ENCODE results near the gene PCDH11Y.
"Not testable (repeated sequence)": the region's sequence is repeated elsewhere in the genome, so short reads cannot be mapped to it uniquely, and the experiment has no call there.

Gene PCDH11Y

GRCh38 chrY:5000057-5000456 is at the start of gene PCDH11Y:
TSS of gene PCDH11Y (plus strand) at chrY:5000296. CDS start at chrY:5057100, 56,804 bp downstream.
- FAIRE-seq; DNase-seq (ENCODE audit: low spot score): not testable (repeated sequence)

- not testable (repeated sequence) for FAIRE-seq; DNase-seq (ENCODE audit: low spot score)
These were observed 32.2 kb upstream of the PCDH11Y start for GRCh38 chrY:4967894-4968293.

- FAIRE-seq; DNase-seq (ENCODE audit: low spot score): not testable (repeated sequence)
These were observed 8.2 kb upstream of the PCDH11Y start for GRCh38 chrY:4991743-4992400.

GRCh38 chrY:4994892-4995291 is 5.2 kb upstream of the PCDH11Y start:
- not testable (repeated sequence) for FAIRE-seq; DNase-seq (ENCODE audit: low spot score)

- not testable (repeated sequence) for DNase-seq (ENCODE audit: low spot score); FAIRE-seq
These were observed 2.5 kb downstream of the PCDH11Y start for GRCh38 chrY:5002476-5003184.

- not testable (repeated sequence) for DNase-seq (ENCODE audit: low spot score); FAIRE-seq
These were observed 39.0 kb downstream of the PCDH11Y start for GRCh38 chrY:5038972-5039523.

- DNase-seq (ENCODE audit: low spot score); FAIRE-seq: not testable (repeated sequence)
These were observed 82.9 kb downstream of the PCDH11Y start for GRCh38 chrY:5083017-5083416.

GRCh38 chrY:5182998-5183397 is 182.9 kb downstream of the PCDH11Y start:
- not testable (repeated sequence) for FAIRE-seq; DNase-seq (ENCODE audit: low spot score)

- not testable (repeated sequence) for DNase-seq (ENCODE audit: low spot score); FAIRE-seq
These were observed 215.0 kb downstream of the PCDH11Y start for GRCh38 chrY:5215116-5215515.

GRCh38 chrY:5324931-5325330 is 324.8 kb downstream of the PCDH11Y start:
- not testable (repeated sequence) for FAIRE-seq

GRCh38 chrY:5342220-5342619 is 342.1 kb downstream of the PCDH11Y start:
- FAIRE-seq; DNase-seq (ENCODE audit: low spot score): not testable (repeated sequence)

More at GRCh38 chrY:5324931-5325330, 324.8 kb downstream of the PCDH11Y start:
- DNase-seq (ENCODE audit: low spot score) = not testable (repeated sequence)

- not testable (repeated sequence) for DNase-seq (ENCODE audit: low spot score); FAIRE-seq
These were observed 543.6 kb downstream of the PCDH11Y start for GRCh38 chrY:5543705-5544104.

- not testable (repeated sequence) for DNase-seq (ENCODE audit: low spot score); FAIRE-seq
These were observed 638.5 kb downstream of the PCDH11Y start for GRCh38 chrY:5638589-5638988.

GRCh38 chrY:5679265-5679664 is 679.2 kb downstream of the PCDH11Y start:
- not testable (repeated sequence) for FAIRE-seq

GRCh38 chrY:5708727-5709126 is 708.6 kb downstream of the PCDH11Y start:
- DNase-seq (ENCODE audit: low spot score); FAIRE-seq: not testable (repeated sequence)

More at GRCh38 chrY:5679265-5679664, 679.2 kb downstream of the PCDH11Y start:
- not testable (repeated sequence) for DNase-seq (ENCODE audit: low spot score)

GRCh38 chrY:5709788-5710381 is 709.8 kb downstream of the PCDH11Y start:
- FAIRE-seq; DNase-seq (ENCODE audit: low spot score): not testable (repeated sequence)

GRCh38 chrY:5761403-5761802 is 761.3 kb downstream of the PCDH11Y start:
- DNase-seq (ENCODE audit: low spot score); FAIRE-seq: not testable (repeated sequence)

- not testable (repeated sequence) for DNase-seq (ENCODE audit: low spot score); FAIRE-seq
These were observed 776.4 kb downstream of the PCDH11Y start for GRCh38 chrY:5776485-5776884.
